ENCODE data around the gene RNF8.

DNA sequence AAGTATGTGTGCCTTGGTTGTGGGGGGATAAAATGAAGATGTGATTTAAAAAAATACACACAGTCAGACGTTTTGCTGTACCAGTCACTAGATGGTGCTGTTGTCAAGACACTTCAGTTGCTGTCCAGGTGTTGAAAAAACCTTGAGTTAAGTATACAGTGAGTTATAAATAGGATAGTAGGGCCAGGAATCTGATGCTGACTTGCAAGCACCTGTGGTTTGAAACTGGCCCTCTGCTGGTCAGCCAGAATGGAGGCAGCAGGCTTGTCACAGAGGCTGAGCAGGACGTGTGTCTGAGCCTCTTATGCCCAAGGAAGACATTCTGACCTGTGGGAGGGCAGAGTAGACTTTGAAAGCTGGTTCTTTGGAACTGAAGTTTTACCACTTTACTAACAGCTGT lies 27.8 kb downstream of the RNF8 start:
- TF ChIP-seq EZH2 (IDR thresholded peaks at IDR 0.05; ENCODE audit: borderline replicate concordance): no peak
- no peak for TF ChIP-seq EZH2phosphoT487 (IDR thresholded peaks at IDR 0.05; ENCODE audit: low read depth, severe bottlenecking, unreplicated experiment)
- TF ChIP-seq, protein P1, sequence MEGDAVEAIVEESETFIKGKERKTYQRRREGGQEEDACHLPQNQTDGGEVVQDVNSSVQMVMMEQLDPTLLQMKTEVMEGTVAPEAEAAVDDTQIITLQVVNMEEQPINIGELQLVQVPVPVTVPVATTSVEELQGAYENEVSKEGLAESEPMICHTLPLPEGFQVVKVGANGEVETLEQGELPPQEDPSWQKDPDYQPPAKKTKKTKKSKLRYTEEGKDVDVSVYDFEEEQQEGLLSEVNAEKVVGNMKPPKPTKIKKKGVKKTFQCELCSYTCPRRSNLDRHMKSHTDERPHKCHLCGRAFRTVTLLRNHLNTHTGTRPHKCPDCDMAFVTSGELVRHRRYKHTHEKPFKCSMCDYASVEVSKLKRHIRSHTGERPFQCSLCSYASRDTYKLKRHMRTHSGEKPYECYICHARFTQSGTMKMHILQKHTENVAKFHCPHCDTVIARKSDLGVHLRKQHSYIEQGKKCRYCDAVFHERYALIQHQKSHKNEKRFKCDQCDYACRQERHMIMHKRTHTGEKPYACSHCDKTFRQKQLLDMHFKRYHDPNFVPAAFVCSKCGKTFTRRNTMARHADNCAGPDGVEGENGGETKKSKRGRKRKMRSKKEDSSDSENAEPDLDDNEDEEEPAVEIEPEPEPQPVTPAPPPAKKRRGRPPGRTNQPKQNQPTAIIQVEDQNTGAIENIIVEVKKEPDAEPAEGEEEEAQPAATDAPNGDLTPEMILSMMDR (IDR thresholded peaks at IDR 0.05; ENCODE audit: poor library complexity): peak; percentile 68

All from hepatocyte (in vitro differentiated cells).